ENCODE results near the gene NR2F6.
"Not testable (repeated sequence)": the region's sequence is repeated elsewhere in the genome, so short reads cannot be mapped to it uniquely, and the experiment has no call there.

The NR2F6 gene

GRCh38 chr19:17245535-17245984, at the start of gene NR2F6:
Gene NR2F6 (minus strand): TSS chr19:17245919. CDS start chr19:17245220, 699 bp downstream.
- no peak for DNase-seq (ENCODE audit: low spot score)

DNA sequence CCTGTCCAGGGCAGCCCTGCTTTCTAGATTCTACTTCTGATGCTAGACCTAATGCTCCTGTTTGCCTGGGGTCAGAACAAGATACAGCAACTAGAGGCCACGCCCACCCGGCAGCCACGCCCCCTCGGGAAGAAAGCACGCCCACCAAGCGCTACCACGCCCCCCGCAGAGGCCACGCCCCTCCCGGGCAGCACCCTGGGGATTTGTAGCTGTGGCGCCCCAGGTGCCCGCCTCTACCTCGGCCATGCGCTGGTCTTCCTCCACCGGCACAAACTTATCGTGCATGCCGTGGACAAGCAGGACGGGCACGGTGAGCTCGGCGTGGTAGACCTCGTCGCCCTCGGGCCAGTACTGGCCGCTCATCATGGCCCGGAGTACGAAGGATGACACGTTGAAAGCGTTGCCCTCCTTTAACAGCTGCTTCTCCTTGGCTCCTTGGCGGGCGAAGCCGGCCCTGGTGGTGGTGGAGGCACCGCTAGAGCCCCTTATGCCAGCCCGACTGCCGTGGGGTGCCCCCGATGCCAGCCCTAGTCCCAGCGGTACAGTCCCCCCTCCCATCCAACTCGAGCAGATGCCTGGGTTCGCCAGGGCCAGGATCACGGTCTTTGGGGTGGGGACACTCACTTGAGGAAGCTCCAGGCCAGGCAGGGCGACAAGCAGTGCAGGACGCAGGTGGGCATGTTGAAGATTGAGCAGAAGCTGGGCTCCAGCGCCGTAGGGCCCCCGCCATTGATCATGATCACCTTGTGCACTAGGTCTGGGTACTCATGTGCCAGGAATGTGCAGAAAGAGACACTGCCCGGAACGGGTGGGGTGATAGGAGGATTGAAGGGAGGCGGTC, 48.6 kb upstream of the NR2F6 start:
- DNase-seq (ENCODE audit: low spot score), result peak; percentile 35

DNA sequence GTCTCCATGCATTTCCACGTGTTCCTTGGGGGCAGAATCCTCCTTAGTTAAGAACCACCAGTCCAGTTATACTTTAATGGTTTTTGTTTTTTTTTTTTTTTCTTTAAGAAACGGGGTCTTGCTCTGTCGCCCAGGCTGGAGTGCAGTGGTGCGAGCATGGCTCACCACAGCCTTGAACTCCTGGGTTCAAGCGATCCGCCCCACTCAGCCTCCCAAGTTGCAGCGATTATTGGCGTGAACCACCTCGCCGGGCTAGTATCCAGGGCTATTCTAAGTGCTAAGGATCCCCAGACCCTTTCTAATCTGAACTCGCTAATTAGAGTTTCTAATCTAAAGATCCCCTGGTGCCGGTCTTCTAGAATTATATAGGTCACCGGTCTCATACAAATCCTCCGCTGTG, 47.9 kb upstream of the NR2F6 start:
- DNase-seq (ENCODE audit: low spot score), result no peak

DNA sequence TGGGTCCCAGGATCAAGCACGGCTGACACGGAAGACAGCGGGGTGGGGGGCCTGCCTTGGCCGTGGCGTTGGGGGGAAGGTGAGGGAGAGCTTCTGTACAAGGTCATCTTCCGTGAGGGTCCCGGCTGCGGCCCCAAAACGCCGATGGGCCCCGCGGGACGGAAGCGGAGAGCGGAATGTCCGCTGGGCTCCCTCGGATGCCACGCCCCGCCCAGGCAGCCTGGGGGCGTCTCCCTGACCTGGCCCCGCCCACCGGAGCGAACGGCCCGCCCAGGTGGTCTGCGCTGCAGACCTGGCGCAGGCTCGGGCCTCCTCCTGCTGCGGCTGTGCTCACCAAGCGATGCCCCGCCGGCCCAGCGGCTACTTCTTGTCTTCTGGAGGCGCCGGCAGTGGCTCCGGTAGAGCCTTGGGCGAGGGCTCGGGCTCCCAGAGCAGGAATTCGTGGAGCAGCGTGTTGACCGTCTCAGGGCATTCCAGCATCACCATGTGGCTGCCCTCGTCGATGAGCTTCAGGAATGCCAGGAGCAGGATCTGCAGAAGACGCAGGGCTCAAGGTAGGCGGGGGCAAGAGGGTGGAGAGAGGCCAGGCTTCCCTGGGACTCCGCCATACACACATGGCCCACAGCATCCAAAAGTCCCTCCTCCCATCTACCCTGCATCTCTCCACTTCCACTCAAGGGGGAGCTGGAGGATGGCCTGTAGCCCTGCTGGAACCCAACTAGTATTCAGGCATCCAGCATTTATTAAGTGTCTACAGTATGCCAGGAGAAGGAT, 46.8 kb upstream of the NR2F6 start:
- DNase-seq (ENCODE audit: low spot score), result peak; percentile 86

DNA sequence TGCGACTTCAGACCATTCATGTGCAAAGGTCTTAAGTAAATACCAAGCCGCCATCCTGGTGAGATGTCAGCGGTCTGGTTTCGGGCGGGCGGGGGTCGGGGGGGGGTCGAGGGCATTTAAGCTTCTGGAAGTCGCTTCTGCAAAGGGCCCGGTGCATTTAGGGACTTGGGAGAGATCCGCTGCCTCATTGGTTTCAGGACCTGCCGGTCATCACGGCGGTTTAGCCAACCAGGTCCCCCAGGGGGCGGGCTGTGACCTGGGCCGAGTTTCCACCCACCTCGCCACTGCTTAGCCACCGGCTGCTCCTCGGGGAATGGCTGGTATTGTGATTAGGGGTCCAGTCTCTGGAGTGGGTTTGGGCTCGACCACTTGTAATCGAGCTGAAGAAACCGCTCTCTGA, 43.8 kb upstream of the NR2F6 start:
- peak; percentile 61 for DNase-seq (ENCODE audit: low spot score)

DNA sequence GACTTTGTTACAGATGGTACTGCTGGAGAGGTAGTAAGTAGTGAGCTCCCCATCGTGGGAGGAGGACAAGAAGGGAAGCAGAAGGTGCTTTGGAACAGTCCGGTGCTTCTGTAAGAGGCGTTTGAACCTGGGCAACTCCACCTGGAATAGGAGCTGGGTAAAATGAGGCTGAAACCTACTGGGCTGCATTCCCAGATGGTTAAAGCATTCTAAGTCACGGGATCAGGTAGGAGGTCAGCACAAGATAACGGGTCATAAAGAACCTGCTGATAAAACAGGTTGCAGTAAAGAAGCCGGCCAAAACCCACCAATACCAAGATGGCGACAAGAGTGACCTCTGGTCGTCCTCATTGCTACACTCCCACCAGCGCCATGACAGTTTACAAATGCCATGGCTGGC, 41.0 kb upstream of the NR2F6 start:
- no peak for DNase-seq (ENCODE audit: low spot score)

GRCh38 chr19:17286263-17286662, 40.5 kb upstream of the NR2F6 start:
- DNase-seq (ENCODE audit: low spot score), result no peak

GRCh38 chr19:17285415-17286135, 39.9 kb upstream of the NR2F6 start:
- no peak for DNase-seq (ENCODE audit: low spot score)

- DNase-seq (ENCODE audit: low spot score), result no peak
Measured at GRCh38 chr19:17283504-17283996, 37.8 kb upstream of the NR2F6 start.

DNA sequence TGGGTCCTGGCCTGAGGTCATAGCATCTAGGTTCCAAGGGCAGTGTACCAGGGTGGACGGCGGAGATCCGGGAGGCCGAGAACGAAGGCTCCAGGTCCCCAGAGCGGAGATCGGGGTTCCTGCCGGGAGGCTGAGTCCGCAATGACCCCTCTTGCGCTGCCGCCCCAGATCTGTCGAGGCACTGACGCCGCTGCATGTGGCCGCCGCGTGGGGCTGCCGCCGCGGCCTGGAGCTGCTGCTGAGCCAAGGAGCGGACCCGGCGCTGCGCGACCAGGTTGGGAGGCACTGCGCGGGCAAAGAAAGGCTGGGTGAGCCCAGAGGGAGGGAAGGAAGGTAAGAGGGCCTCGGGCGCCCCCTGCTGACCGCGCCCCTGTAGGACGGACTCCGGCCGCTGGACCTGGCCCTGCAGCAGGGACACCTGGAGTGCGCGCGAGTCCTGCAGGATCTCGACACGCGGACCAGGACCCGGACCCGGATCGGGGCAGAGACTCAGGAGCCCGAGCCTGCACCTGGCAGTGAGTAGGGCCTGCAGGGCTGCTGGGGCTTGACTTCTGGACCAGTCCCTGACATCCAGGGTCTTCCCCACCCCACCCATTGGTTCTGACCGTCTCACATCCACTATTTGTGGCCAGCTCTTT, 36.9 kb upstream of the NR2F6 start:
- DNase-seq (ENCODE audit: low spot score), result peak; percentile 71

GRCh38 chr19:17281391-17282304, 35.9 kb upstream of the NR2F6 start, which contains the start of gene ANKLE1:
Gene ANKLE1 (plus strand): TSS chr19:17281901. CDS start chr19:17281921, 20 bp downstream.
- no peak for DNase-seq (ENCODE audit: low spot score)

GRCh38 chr19:17279436-17279835, 33.7 kb upstream of the NR2F6 start:
- DNase-seq (ENCODE audit: low spot score), result no peak

DNA sequence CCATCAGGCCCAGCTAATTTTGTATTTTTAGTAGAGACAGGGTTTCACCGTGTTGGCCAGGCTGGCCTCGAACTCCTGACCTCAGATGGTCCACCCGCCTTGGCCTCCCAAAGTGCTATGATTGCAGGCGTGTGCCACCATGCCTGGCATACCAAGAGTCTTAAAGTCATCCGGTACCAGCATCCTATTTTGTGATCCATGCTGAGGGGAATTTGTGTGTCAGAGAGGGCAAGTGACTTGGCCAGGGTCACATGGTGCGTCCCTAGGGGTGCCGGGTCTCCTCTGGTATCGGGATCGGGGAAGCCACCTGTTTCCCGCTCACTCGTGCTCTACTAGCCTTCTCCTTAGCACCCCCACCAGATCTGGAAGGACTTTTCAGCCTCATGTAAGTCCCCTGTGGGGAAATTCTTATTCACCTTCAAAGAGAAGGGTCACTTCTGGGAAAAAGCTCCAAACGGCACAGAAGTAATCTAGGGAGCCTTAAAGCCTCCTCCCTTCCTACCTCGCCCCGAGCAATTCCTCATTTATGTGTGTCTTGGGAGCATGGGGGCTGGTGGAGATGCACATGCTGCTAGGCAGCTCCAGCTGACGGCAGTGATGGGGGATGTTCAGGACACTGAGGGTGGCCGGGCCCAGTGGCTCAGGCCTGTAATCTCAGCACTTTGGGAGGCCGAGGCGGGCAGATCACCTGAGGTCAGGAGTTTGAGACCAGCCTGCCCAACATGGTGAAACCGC, 29.9 kb upstream of the NR2F6 start:
- DNase-seq (ENCODE audit: low spot score), result no peak

- DNase-seq (ENCODE audit: low spot score), result not testable (repeated sequence)
Measured at GRCh38 chr19:17274892-17275291, 29.2 kb upstream of the NR2F6 start.

DNA sequence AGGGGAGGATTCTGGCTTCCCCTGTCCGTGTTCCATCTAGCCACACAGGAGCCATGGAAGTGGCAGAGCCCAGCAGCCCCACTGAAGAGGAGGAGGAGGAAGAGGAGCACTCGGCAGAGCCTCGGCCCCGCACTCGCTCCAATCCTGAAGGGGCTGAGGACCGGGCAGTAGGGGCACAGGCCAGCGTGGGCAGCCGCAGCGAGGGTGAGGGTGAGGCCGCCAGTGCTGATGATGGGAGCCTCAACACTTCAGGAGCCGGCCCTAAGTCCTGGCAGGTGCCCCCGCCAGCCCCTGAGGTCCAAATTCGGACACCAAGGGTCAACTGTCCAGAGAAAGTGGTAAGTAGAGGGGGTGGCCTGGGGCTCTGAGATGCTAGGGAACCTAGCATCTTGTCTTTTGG, 23.0 kb upstream of the NR2F6 start:
- no peak for DNase-seq (ENCODE audit: low spot score)

DNA sequence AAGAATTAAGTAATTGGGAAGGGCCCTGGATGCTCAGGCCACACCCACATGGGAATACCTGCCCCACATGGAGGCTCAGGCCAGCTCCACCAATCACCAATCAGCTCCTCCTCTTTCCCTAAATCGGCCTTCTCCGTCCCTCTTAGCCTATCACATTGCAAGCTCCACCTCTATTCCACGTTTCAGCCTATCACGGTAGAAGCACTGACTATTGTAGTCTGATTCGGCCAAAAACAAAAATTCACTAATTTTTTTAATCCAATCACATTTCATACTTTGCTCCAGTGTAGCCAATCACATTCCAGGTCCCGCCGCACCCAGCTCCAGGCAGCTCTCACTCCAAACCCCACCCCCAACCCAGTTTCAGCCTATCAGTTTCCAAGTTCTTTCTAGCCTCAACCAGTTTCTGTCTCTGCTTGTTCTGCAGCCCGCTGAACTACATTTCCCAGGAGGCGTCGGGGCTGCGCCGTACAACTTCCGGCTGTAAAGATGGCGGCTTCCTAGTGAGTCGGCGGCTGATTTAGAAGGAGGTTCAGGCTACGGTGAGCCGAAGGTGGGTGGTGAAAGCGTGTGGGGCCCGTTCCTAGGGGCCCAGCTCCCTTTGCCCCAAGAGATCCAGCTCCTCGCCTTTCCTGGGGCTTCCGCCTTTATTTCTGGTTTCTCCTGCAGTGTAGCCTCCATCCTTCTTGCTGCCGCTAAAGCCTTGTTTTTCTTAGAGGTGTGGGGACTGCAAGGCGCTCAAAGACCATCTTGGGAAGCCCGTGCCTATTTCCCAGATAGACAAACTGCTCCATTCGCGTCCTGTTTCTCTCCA, 21.5 kb upstream of the NR2F6 start, which contains the start of gene BABAM1:
Gene BABAM1, plus strand, starts transcription at position 469 of the 814 bp plus-strand sequence. CDS start 1,364 bp downstream, outside the sequence.
- peak; percentile 99 for DNase-seq (ENCODE audit: low spot score)

GRCh38 chr19:17266589-17266974, 20.9 kb upstream of the NR2F6 start:
- DNase-seq (ENCODE audit: low spot score), result no peak

- no peak for DNase-seq (ENCODE audit: low spot score)
Measured at GRCh38 chr19:17266026-17266425, 20.3 kb upstream of the NR2F6 start.

- no peak for DNase-seq (ENCODE audit: low spot score)
Measured at GRCh38 chr19:17264641-17264979, 18.9 kb upstream of the NR2F6 start, which contains the start of gene USHBP1. Gene USHBP1 (minus strand): TSS chr19:17264745. CDS start chr19:17264299, 446 bp downstream.
